Prostate gland (tissue), 2 donors: Measurements from ENCODE around the gene RNF25.

ENCODE experiments used
- POLR2A ChIP-seq: fragments of 450-650 bp; IDR thresholded peaks from one replicate; pipeline ENCODE4 v1.6.1; 2016; ENCODE audit warnings: antibody characterized with exemption, mild to moderate bottlenecking
- TF ChIP-seq, protein P1 (sequence below), 4 experiments: fragments of 200-600 bp in 2 of 4; fragments of 450-650 bp in 2 of 4; sonication (generic) in 2 of 4; IDR thresholded peaks; 1 replicate in 3 of 4; 2 replicates in 1 of 4; pipeline ENCODE4 v1.5.1; 2016 to 2019; ENCODE audit warnings: antibody characterized with exemption in 4 of 4, mild to moderate bottlenecking in 2 of 4, moderate library complexity in 2 of 4

DNA sequence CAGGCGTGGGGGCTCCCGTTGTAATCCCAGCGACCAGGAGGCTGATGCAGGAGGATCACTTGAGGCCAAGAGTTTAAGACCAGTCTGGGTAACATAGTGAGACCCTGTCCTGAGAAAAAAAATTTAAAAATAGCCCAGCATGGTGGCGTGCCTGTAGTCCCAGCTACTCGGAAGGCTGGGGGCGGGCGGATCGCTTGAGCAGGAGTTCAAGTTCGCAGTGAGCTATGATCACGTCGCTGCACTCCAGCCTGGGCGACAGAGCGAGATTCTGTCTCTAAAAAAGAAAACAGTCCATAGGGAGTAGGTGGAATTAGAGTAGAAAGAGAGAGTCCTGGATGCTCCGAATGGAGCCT, 38.5 kb upstream of the RNF25 start:
- TF ChIP-seq, protein P1, sequence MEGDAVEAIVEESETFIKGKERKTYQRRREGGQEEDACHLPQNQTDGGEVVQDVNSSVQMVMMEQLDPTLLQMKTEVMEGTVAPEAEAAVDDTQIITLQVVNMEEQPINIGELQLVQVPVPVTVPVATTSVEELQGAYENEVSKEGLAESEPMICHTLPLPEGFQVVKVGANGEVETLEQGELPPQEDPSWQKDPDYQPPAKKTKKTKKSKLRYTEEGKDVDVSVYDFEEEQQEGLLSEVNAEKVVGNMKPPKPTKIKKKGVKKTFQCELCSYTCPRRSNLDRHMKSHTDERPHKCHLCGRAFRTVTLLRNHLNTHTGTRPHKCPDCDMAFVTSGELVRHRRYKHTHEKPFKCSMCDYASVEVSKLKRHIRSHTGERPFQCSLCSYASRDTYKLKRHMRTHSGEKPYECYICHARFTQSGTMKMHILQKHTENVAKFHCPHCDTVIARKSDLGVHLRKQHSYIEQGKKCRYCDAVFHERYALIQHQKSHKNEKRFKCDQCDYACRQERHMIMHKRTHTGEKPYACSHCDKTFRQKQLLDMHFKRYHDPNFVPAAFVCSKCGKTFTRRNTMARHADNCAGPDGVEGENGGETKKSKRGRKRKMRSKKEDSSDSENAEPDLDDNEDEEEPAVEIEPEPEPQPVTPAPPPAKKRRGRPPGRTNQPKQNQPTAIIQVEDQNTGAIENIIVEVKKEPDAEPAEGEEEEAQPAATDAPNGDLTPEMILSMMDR (IDR thresholded peaks at IDR 0.05), result no peak
- no peak for TF ChIP-seq POLR2A
